Measurements from ENCODE around the gene PRKCE. TPM values are rescaled to one million over a fixed set of nuclear protein-coding genes. Genes with fewer than 3 reads are reported as not detected.

The PRKCE gene
- total and polyA plus RNA-seq, 2 of the 8 experiments (the other 6 are each of a cell fraction or from before 2014, with no cell fraction given): 0.54 to 2.1 TPM

- CTCF ChIA-PET (ENCODE audit: partially characterized antibody): interaction anchor here (0.8 to 1.3 kb wide), 5 partner anchors 8 to 166 kb away, joined by 3 read pairs; no protein-coding TSS in a partner anchor
- H3K18ac ChIP-seq (ENCODE audit: extremely low read depth, low read length): no peak overlapping the region
Observed at GRCh38 chr2:45770811-45771210, 119.3 kb downstream of the PRKCE start.

More at GRCh38 chr2:45770811-45771210, 119.3 kb downstream of the PRKCE start:
- H3K56ac ChIP-seq (replicated peaks; ENCODE audit: insufficient read length, low read depth, low read length): no peak overlapping the region
- H3K4me1 ChIP-seq (replicated peaks in 1 of 4; ENCODE audit: control insufficient read depth in 3 of 4, insufficient read depth in 4 of 4, low read length in 3 of 4): peaks cover 0 to 3% (median 0%) of the 10 kb centered on the region in 4 experiments; a peak in 1 of 7 replicates
- H3K4ac ChIP-seq (replicated peaks; ENCODE audit: insufficient read length, low read depth, low read length): no peak overlapping the region
- H3K27me3 ChIP-seq (replicated peaks in 1 of 4; ENCODE audit: control insufficient read depth in 3 of 4, extremely low read depth in 1 of 4, insufficient read depth in 3 of 4, low read length in 3 of 4): no peaks in the 10 kb centered on the region; a peak in 1 of 7 replicates
- no peak overlapping the region for H2AK5ac ChIP-seq (ENCODE audit: low read depth, low read length)
- no peak overlapping the region for H3K23ac ChIP-seq (ENCODE audit: insufficient read length)
- H3K36me3 ChIP-seq (ENCODE audit: control insufficient read depth in 2 of 4, insufficient read depth in 4 of 4, low read length in 3 of 4): no peaks in the 10 kb centered on the region
- no peak overlapping the region for H3K4me2 ChIP-seq (ENCODE audit: insufficient read depth in 1 of 2, low read depth in 2 of 2, low read length in 2 of 2)
- no peak overlapping the region for H2BK20ac ChIP-seq (ENCODE audit: low read length)
- H3K9ac ChIP-seq (replicated peaks in 1 of 4; ENCODE audit: extremely low read depth in 1 of 4, low read depth in 3 of 4, low read length in 3 of 4): no peak overlapping the region
- no peaks in the 10 kb centered on the region for H3K79me1 ChIP-seq (ENCODE audit: low read depth, low read length)
- H4K91ac ChIP-seq (replicated peaks; ENCODE audit: insufficient read length, low read length): no peak overlapping the region
- H2BK15ac ChIP-seq (ENCODE audit: low read length): no peak overlapping the region
- H3K23me2 ChIP-seq (ENCODE audit: low read depth, low read length): no peaks in the 10 kb centered on the region
- TF ChIP-seq TEAD4 (IDR thresholded peaks at IDR 0.05; ENCODE audit: low read depth, low read length) (no peak), TAF7 (optimal IDR thresholded peaks at IDR 0.05; ENCODE audit: borderline replicate concordance, low read depth, low read length) (no peak), SUZ12 (IDR thresholded peaks at IDR 0.05; ENCODE audit: low read length) (no peak)
- no peaks in the 10 kb centered on the region for H4K20me1 ChIP-seq (replicated peaks in 1 of 2; ENCODE audit: control insufficient read depth in 1 of 2, insufficient read depth in 2 of 2, low read length in 2 of 2)
- 94% methylated on average over 1 of the region's 1 CpG; no CpG with 5 or more reads in 1 of the 2 experiments for WGBS, 2 experiments (ENCODE audit: extremely low coverage in 1 of 2, insufficient coverage in 1 of 2, insufficient read length in 1 of 2, insufficient replicate concordance in 2 of 2, low coverage in 1 of 2, low lambda C conversion rate in 2 of 2, missing lambda C conversion rate in 1 of 2)
- H2BK12ac ChIP-seq (ENCODE audit: low read depth, low read length): no peak overlapping the region
- no peak overlapping the region for H4K8ac ChIP-seq (ENCODE audit: extremely low read depth, insufficient read depth, low read length)
- H3K9me3 ChIP-seq (ENCODE audit: insufficient read depth in 2 of 2, low read depth in 1 of 2, low read length in 1 of 2): no peaks in the 10 kb centered on the region
- H2BK120ac ChIP-seq (replicated peaks; ENCODE audit: low read depth, low read length): no peak overlapping the region
- H3K79me2 ChIP-seq (ENCODE audit: control insufficient read depth in 1 of 2, insufficient read depth in 2 of 2, low read length in 2 of 2): no peaks in the 10 kb centered on the region
- no peak overlapping the region for H2AFZ ChIP-seq (ENCODE audit: low read length)
- no peak overlapping the region for H4K5ac ChIP-seq (ENCODE audit: insufficient read length, low read depth, low read length)
- POLR2A ChIA-PET (ENCODE audit: partially characterized antibody): interaction anchor here (0.6 kb wide), 1 partner anchor 36 kb away, joined by 4 read pairs; no protein-coding TSS in a partner anchor
- no peak overlapping the region for H3K27ac ChIP-seq (ENCODE audit: low read depth, low read length)
- DNase-seq (ENCODE audit: low read depth in 1 of 2, low spot score in 2 of 2) (no peak), FAIRE-seq (no peak)
- no peak overlapping the region for H3K4me3 ChIP-seq (ENCODE audit: extremely low read depth in 1 of 4, insufficient read depth in 2 of 4, low read depth in 3 of 4, low read length in 4 of 4)
- H3K14ac ChIP-seq (ENCODE audit: insufficient read length): no peak overlapping the region
- no peak overlapping the region for H2BK5ac ChIP-seq (ENCODE audit: low read depth, low read length)
